ENCODE measurements around the gene RPS21.
"Not testable (repeated sequence)": the region's sequence is repeated elsewhere in the genome, so short reads cannot be mapped to it uniquely, and the experiment has no call there.

The RPS21 gene

DNA sequence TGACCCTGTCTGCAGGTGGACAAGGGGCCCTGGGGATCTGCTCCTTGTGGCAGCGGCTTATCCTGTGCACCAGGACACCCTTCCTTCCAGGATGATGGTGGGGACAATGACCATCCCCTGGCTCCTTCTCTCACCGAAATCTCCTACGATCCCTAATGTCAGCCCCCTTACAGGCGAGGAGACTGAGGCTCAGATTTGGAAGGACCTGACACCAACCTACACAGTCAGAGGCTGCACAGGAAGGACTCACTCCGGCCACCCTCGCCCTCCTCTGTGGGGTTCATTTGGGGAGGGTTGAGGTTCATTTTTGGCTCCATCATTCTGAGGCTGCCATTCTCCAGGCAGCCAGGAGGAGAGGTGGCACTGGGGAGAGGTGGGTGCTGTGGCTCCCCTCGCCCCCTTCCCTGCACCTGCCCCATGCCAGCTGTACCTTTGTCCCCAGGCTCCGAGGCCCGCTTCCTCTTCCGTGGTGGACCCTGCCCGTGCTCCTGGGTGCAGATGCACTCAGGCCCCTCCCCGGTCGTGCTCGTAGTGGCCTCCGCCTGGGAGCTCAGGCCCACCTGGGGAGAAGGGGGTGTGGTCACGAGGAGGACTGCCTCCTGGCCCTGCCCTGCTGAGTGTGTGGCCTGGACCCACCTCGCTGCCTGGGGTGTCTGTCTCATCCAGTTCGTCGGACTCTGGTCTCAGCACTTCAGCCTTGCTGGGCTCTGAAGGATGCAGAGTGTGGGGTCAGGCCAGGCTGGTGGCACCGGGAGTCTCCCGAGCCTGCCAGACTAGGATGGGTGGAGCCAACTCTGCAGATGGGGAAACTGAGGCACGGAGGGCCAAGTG is 25.5 kb downstream of the RPS21 start:
- no peak for DNase-seq

DNA sequence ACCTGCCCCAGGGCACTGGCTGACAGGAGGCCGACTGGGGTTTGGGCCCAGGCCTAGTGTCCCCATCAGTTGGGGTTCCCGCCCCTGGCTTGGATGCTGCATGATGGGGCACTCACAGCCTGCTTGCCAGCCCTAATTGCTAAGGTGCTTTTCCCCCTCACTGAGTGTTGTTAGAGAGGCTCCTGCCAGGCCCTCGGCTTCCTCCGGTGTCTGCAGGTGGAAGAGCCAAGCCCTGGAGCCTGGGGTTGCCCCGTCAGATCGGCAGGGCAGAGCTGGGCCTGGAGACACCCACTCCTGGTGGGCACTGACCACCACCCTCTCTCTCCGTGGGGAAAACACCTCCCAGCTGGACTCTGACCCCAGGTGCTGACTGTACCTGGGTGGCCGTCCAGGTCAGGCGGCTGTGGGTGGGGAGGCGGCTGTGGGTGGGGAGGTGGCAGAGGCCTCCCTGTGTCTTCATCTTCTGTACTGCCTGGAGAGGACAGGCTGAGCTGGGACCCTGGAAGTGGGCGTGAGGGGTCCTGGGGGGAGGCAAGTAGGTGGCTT is 26.2 kb downstream of the RPS21 start:
- no peak for DNase-seq

DNA sequence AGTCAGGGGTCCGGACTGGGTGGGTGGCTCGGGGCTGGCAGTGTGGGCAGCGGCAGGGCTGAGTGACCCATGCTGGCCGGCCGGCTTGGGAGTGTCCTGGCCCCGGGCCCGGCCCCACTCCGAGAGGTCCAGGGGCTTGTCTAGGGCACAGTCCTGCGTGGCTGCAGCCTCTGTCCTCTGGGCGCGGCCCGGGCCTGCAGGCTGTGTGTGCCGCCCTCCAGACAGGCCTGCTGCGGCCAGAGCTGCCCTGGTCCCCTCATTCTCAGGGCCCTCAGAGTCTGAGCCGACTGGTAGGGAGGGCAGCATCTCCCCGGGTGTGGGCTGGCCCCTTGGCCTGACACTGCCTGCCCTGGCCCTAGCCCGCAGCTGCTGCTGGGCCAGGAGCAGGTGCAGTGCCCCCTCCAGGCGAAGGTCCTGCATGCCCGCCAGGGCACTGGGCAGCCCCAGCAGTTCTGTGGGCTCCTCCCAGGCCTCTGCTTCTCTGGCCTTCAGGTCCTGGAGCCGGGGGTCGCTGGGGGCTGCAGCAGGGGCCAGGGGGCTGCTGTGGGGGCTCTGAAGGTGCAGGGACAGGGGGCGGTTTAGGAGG is 27.1 kb downstream of the RPS21 start:
- DNase-seq: no peak

DNA sequence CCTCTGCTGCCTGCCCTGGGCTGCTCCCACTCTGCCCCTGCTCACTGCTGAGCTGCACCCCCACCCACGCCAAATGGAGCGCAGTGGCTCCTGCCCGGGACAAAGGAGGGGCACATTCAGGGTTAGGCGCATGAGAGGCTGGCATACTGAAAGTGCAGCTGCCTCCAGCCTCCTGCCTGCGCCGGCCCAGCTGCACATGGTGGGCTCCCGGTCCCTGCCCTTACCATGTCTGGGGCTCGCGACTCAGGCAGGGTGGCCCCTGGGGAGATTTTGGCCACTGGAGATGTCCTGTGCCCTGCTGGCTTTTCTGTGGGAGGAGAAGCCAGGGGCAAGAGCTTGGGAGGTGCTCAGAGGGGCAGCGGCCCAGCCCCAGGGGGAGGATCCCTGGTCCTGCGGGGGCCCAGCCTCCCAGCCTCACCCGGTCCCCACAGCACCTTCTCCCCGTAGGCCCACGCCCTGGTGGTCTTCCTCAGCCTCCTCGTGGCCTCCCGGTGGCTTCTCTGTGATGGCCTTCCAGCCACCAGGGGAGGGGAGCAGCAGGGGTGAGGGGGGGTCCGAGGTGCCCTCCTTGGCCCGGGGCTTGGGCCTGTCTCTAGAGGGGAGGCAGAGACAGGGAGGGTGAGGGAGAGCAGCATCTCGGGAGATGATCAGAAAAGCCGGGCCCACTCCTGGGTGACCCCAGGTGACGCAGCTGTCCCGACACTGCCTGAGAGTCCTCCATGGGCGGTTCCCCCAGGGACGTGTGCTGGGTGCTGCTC is 28.6 kb downstream of the RPS21 start:
- DNase-seq: no peak

DNA sequence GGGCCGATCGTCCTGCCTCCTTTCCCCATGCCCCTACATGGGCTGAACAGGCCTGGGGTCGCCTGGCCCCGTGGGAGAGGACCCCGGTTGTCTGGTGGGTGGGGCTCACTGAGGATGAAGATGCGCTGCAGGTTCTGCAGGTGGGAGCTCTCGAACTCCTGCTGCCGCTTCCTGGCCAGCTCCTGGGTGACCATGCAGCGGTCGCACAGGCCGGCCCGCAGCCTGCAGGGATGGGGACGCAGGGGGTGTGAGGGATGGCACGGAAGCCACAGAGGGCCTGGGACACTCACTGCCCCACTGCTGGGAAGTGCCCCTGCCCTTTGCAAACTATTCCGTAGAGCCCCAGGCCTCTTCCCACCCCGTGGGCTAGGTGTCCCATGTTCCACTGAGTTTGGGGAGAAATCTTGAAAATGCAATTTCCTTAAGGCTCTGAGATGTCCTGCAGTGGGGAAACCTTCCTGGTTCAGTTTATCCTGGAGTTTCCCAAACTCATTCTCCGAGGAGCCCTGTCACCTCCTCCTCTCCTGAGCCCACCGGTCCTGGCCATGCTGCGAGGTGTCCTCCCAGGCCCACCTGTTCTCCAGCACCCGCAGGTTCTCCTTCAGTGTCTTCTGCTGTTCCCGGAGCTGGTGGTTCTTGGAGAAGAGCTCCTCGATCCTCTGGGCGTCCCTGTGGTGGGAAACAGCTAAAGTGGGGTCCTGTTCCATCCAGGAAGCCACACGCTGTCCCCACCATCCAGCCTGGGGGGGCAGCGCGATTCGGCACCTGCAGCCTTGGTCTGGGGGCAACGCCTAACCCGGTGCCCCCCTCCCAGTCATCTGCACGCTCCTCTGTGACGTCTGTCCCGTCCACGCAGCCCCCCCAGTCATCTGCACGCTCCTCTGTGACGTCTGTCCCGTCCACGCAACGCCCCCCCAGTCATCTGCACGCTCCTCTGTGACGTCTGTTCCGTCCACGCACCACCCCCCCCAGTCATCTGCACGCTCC is 30.0 kb downstream of the RPS21 start:
- DNase-seq: no peak

DNA sequence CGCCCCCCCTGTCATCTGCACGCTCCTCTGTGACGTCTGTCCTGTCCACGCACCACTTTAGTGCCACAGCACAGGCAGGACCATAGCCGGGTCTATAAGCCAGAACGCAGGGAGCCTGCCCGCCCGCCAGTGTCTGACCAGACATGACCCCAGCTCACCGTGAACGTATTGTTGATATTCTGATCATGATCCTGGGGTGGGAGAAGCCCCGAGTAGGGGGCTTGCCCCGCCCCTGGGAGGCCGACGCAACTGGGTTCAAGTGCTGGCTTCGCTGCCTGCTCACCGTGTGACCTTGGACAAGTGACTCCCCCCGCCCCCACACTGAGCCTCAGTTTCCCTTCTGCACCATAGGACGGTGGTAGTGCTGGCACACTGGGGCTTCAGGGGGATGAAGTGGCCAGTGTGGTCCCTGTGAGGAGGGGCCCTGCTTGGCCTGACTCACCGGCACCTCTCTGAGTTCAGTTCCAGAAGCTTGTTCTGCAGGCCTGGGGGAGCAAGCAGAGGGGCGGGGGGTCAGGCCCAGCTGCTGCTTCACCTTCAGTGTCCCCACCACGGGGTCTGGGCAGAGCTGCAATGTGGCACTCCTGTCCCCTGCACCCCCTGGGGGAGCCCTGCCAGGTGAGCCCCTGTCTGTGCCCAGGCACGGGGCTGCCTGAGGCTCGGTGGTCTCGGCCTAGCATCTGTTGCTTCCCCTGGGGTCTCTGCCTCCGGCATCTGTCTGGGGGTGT is 31.2 kb downstream of the RPS21 start:
- DNase-seq: no peak

DNA sequence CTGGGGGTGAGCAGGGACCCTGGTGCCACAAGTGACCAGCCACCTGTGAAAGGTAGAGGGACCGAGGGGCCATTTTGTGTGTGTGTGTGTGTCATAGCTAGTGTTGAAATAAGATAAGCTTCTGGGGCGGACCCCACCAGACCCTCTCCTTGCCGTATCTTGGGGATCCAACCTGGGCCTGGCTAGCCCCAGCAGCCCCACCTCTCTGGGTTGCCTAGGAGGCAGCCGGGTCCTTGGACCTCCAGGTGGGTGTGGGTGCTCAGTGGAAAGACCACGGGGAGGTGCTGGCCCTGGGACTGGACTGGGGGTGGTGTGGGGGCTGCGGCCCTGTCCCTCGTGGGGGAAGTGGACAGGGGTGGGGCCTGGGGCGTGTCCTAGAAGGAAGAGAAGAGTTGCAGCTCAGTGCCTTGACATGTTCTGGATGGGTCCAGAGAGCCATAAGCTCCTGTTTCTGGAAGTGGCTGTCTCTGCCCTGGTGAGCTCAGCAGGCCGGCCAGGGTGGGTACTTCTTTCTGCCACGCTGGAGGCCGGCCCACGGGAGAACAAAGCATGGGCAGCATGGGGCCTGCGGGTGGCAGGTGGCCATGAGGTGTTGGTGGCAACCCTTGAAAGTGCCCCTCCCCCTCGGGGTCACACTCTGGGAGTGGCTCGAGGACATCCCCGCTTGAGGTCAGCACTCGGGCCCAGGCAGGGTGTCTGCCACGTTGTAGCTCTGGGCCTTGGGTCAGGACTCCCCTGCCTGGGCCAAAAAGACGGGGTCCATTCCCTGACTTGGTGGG is 32.0 kb downstream of the RPS21 start:
- DNase-seq: no peak

DNA sequence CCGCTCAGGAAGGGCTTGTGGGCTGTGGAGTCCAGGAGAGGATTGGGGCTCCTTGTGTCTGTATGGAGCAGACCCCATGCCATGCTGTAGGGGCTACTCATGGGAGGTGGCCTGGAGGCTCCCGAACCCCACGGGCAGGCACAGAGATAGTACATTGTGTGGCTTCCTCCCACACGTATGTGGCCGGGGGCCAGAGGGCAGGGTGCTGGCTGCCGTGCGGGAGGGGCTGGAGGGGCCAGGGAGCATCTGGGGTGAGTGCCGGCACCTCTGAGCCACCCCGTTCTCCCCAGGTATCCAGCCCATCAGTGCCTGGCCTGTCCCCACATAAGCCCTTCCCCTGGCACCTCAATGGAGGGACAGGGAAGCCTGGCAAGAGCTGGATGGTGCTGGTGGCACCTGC is 32.9 kb downstream of the RPS21 start:
- DNase-seq: no peak

DNA sequence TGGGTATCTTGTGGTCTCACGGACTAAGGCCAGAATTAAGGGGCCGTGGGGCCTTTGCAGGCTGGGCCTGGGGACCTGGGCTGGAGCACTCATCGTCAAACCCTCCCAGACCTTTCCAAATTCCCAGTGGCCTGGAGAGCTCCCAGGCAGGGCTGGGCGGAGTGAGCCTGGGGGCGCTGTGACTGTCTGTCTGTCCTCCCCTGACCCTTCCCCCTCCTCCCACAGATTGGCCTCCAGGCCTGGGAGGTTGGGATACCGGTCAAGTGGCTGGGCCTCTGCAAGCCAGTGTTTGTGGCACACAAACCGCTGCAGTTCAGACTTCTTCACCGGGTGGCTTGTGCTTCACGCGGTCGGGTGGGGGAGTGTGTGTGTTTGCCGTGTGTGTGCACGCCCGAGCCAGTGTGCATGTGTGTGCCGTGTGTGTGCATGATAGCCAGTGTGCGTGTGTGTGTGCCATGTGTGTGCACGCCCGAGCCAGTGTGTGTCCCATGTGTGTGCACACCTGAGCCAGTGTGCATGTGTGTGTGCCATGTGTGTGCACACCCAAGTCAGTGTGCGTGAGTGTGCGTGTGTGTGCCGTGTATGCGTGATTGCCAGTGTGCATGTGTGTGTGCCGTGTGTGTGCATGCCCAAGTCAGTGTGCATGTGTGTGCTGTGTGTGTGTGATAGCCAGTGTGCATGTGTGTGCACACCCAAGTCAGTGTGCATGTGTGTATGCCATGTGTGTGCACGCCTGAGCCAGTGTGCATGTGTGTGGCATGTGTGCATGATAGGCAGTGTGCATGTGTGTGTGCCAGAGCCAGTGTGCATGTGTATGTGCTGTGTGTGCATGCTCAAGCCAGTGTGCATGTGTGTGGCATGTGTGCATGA is 34.2 kb downstream of the RPS21 start:
- no peak for DNase-seq

DNA sequence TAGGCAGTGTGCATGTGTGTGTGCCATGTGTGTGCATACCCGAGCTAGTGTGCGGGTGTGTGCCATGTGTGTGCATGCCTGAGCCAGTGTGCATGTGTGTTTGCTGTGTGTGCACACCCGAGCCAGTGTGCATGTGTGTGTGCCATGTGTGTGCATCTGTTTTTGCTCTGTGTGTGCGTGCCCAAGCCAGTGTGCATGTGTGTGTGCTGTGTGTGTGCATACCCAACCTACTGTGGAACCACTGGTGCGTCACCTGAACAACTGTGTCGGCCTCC is 34.8 kb downstream of the RPS21 start:
- no peak for DNase-seq

DNA sequence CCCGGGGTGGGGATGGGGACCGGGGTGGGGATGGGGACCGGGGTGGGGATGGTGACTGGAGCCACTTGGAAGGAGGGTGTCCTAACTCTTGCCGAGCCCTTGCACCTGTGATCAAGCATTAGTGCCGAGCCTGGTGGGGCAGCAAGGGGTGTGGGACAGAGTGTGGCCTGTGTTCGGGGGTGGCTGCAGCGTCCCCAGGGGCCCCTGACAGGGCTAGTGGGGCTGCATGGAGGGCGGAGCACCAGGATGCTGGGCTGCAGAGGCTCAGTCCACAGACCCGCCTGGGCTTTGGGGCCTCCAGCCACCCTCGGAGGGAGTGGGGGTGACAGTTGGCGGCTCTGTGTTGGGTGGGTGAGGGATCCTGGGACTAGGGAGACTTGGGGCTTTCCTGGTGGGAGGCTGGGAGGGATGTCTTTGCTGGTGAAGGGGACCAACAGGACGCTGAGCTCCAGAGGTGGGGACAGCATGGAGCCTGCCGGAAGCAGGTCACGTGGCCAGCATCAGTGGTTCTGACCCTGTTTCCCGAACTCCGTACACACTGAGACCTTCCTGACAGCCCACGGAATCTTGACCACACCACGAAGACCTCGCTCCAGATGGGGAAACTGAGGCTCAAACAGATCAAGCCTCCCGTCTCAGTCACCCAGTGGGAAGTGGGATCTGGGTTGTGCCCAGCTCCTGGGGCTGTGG is 35.9 kb downstream of the RPS21 start:
- DNase-seq: no peak

DNA sequence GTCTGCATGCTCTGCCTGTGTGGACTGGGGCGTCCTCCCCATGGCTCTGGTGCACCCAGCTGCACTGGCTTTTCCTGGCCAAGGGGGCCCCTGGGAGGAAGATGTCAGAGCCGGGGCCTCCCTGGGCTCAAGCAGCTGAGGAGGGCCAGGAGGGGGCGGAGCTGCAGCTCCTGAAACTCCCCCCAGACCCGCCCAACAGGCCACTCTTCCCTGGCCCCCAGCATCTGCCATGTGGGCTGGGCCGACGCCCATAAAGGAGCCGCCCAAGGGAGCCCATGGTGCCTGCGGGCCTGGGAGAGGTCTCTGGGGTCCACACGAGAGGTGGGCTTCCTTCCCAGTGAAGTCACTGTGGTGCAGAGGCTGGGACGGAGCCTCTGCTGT is 36.4 kb downstream of the RPS21 start:
- DNase-seq: no peak

DNA sequence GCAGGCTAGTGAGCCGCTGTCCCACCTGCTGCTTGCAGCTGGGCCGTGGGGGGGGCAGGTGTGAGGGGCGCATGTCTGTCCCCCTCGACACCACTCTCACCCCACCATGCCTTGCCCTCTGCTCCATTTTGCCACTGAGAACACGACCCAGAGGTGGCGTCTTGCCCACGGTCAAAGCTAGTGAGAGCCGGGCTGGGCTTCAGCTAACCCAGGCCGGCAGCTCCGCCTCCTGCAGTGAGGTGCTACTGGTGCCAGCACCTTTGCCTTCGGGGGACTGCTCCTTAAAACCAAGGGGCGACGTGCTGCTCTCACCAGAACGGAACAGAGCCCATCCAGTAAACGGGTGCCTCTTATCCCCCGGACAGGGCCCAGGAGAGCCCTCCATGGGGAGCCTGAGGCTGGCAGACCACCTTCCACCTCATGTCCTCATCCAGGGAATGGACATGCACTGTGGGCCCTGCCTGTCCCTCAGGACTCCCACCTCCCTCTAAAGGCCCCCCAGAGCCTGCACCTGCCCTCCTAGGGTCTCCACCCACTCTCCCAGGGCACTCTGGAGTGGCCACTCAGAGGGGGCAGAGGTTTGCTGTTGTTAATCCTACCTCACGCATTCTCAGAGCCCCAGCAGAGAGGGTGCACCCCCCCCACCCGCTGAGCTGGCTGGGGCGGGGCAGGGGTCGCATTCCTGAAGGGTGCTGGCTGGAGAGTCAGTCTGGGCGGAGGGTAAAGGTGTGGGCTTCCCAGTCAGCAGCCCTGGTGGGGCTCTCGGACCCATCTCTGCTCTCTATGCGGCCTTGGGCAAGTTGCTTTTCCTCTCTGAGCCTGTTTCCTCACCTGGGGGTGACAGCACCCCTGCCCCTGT is 37.6 kb downstream of the RPS21 start:
- no peak for DNase-seq

DNA sequence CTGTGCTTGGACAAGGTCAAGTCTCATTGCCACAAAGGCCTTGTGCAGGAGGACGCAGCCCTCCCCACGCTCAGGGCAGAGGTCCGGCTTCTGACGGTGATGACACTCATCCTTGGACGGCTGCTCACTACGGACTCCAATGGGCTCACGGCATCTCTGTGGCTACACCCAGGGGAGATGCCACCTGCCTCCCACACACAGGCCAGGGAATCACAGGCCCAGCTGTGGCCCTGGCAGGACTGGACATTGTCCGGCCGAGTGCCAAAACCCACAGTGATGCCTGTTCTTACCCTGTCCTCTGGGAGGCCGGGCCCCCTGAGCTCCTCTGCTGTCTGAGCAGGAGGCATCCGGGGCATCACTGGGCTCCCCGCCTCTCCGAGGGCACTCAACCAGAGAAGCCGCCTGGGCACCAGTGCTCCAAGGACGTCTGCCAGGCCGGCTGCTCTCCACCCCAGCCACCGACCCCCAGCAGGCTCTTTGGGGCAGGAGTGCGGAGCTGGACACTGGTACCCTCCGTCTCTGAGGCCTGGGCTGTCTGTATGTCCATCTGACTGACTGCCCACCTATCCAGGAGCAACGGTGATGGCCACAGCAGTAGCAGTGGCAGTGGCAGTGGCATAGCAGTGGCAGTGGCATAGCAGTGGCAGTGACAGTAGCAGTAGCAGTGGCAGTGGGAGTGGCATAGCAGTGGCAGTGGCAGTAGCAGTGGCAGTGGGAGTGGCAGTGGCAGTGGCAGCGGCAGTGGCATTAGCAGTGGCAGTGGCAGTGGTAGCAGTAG is 38.6 kb downstream of the RPS21 start:
- no peak for DNase-seq

DNA sequence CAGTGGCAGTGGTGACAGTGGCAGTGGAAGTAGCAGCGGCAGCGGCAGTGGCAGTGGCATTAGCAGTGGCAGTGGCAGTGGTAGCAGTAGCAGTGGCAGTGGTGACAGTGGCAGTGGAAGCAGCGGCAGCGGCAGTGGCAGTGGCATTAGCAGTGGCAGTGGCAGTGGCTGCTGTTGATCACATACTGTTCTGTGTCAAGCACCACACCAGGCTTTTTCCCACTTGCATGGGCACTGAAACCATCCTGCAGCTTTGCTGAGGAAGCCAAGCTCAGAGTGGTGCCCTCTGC is 39.1 kb downstream of the RPS21 start:
- DNase-seq: not testable (repeated sequence)

DNA sequence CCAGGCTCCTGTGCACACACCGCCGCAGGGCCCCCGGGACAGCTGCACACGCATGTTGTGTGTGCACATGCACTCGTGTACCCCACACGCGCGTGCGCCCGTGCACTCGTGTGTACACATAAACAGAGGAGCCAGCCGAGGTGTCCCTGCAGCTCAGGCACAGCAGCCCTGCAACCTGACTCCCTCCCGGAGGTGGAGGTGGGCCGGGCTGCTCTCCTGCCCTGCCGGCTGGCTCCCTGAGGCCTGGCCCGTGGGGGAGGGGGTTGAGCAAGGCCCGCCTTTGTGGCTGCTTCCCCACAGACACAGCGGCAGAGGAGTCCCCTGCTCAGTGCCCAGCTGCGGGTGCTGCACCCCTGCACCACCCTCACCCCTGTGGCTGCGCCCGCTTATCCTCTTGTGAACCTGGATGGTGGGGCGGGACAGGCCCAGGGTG is 39.8 kb downstream of the RPS21 start:
- DNase-seq: no peak

DNA sequence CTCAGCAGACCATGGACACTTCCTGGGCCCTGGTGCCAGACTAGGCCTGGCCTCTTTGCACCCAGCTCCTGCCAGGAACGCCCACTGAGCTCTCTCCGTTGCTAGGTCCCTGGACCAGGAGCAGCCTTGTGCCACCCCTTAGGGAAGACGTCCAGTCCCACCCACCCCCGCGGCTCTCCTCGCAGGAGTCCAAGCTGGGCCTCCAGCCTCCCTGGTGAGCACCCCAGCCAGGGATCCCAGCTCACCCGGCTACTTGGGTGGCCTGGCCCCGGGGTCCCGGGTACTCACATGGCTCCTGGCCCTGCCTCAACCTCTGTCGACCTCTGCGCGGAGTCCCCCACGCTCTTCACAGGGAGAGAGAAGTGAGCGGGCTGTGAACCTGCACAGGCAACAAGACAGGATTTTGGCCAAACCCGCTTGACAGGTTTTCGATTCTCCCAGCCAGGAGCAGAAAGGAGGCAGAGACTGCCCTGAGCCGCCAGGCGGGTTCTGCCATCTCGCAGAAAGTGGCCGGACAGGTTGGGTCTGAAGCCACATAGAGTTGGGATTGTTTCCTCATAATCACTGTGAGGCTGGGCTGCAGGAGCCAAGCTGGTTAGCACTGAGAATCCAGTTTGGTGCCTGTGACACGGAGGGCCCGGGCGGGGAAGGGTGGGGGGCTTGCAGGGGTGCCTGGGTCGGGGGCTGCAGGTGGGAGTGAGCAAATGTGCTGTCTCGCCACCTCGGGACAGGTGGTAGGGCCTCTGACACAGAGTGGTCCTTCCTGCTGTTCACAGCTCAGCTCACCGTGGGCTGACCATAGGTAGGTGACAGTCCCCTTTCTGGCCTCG is 40.5 kb downstream of the RPS21 start, which contains the start of gene RBBP8NL:
Gene RBBP8NL (minus strand): TSS at position 368 of the 830 bp plus-strand sequence. CDS start 7,892 bp downstream, outside the sequence.
- DNase-seq: no peak

Data from activated CD4-positive, alpha-beta T cell treated with anti-CD3 and anti-CD28 coated beads, Interleukin-2, amount 50 U/mL, for 4 hours (primary cell).